Liver (tissue), 9 donors: Measurements from ENCODE around the gene LIPE. TPM values are rescaled to one million over a fixed set of nuclear protein-coding genes. Genes with fewer than 3 reads are reported as not detected.

Experiments
- DNase-seq: peaks from one replicate; pipeline ENCODE4 v3.0.0-alpha.2; 2017; ENCODE audit warnings: low spot score
- H3K27ac ChIP-seq, 2 donors: one replicate each; pipeline ENCODE4 v1.7.0; 2013; ENCODE audit warnings: inconsistent platforms in 2 of 2, low read length in 2 of 2, control low read depth in 1 of 2, low read depth in 1 of 2, mild to moderate bottlenecking in 1 of 2
- H3K27me3 ChIP-seq, 4 donors: one replicate each; pipeline versions ENCODE4 v1.6.1 to v1.7.0; 2013; ENCODE audit warnings: low read length in 3 of 4, inconsistent platforms in 1 of 4, mild to moderate bottlenecking in 1 of 4, moderate library complexity in 1 of 4; ENCODE audit not compliant: control insufficient read depth in 4 of 4, insufficient read depth in 4 of 4
- H3K36me3 ChIP-seq, 4 donors: one replicate each; pipeline versions ENCODE4 v1.6.1 to v1.7.0; 2013; ENCODE audit warnings: low read length in 3 of 4, mild to moderate bottlenecking in 3 of 4, low read depth in 1 of 4, moderate library complexity in 1 of 4; ENCODE audit not compliant: control insufficient read depth in 4 of 4, insufficient read depth in 3 of 4
- H3K4me1 ChIP-seq, 4 donors: one replicate each; pipeline versions ENCODE4 v1.6.1 to v1.7.0; 2013; ENCODE audit warnings: low read length in 3 of 4, mild to moderate bottlenecking in 3 of 4, moderate library complexity in 1 of 4; ENCODE audit not compliant: control insufficient read depth in 4 of 4, insufficient read depth in 4 of 4
- H3K4me3 ChIP-seq, 3 donors: one replicate each; pipeline versions ENCODE4 v1.6.1 to v1.7.0; 2013; ENCODE audit warnings: low read length in 3 of 3, control low read depth in 1 of 3, low read depth in 1 of 3, mild to moderate bottlenecking in 1 of 3
- H3K9ac ChIP-seq, 2 donors: one replicate each; pipeline ENCODE4 v1.7.0; 2013; ENCODE audit warnings: low read length in 2 of 2, mild to moderate bottlenecking in 2 of 2, moderate library complexity in 2 of 2, control low read depth in 1 of 2, low read depth in 1 of 2
- H3K9me3 ChIP-seq, 4 donors: one replicate each; pipeline versions ENCODE4 v1.6.1 to v1.7.0; 2013; ENCODE audit warnings: low read length in 3 of 4; ENCODE audit not compliant: control insufficient read depth in 4 of 4
- ATF3 ChIP-seq: IDR thresholded peaks from 2 replicates; pipeline ENCODE4 v1.6.1; 2016; ENCODE audit warnings: antibody characterized with exemption
- EGR1 ChIP-seq, 2 donors: IDR thresholded peaks; 2 replicates each; pipeline ENCODE4 v1.6.1; 2016 to 2018; ENCODE audit warnings: antibody characterized with exemption in 2 of 2, low read depth in 2 of 2
- FOXA1 ChIP-seq: IDR thresholded peaks from 2 replicates; pipeline ENCODE4 v1.6.1; 2016; ENCODE audit warnings: antibody characterized with exemption
- GABPA ChIP-seq, 2 donors: IDR thresholded peaks in 1 of 2; conservative IDR thresholded peaks in 1 of 2; 2 replicates each; pipeline ENCODE4 v1.6.1; 2016; ENCODE audit warnings: antibody characterized with exemption in 2 of 2, mild to moderate bottlenecking in 1 of 2, moderate library complexity in 1 of 2
- HNF4G ChIP-seq: IDR thresholded peaks from 2 replicates; pipeline ENCODE4 v1.6.1; 2016; ENCODE audit warnings: antibody characterized with exemption
- JUND ChIP-seq, 2 donors: IDR thresholded peaks; 2 replicates each; pipeline ENCODE4 v1.6.1; 2016; ENCODE audit warnings: antibody characterized with exemption in 2 of 2
- RAD21 ChIP-seq, 2 donors: IDR thresholded peaks; 2 replicates each; pipeline ENCODE4 v1.6.1; 2016; ENCODE audit warnings: antibody characterized with exemption in 2 of 2, mild to moderate bottlenecking in 2 of 2
- SP1 ChIP-seq: IDR thresholded peaks from 2 replicates; pipeline ENCODE4 v1.6.1; 2018; ENCODE audit warnings: antibody characterized with exemption, mild to moderate bottlenecking
- YY1 ChIP-seq: IDR thresholded peaks from 2 replicates; pipeline ENCODE4 v1.6.1; 2016; ENCODE audit warnings: antibody characterized with exemption, mild to moderate bottlenecking
- ZBTB33 ChIP-seq: IDR thresholded peaks from 2 replicates; pipeline ENCODE4 v1.6.1; 2016; ENCODE audit warnings: antibody characterized with exemption
- WGBS: extraction: QIAGEN DNeasy Blood & Tissue Kit; methylation state at CpG from one replicate; pipeline ENCODE4 v1.1.7; 2013; 5-methylcytosine and 5-hydroxymethylcytosine counted together
- polyA plus RNA-seq, 2 donors: library from polyadenylated mRNA; stranded (reverse) in 1 of 2; unstranded in 1 of 2; fragments of 200-250 nt in 1 of 2; fragments of >200 nt in 1 of 2; fragmentation: Nextera tagmentation in 1 of 2; extraction: Ambion mirVana in 1 of 2; gene quantifications; one replicate each; pipeline versions ENCODE4 v1.2.1 to v1.2.3, GENCODE V29; 2013 to 2015
- total RNA-seq, 2 donors: library from RNA; depleted of rRNA; stranded (reverse); fragments of >200 nt; gene quantifications; one replicate each; pipeline ENCODE4 v1.2.3, GENCODE V29; 2014
- TF ChIP-seq, protein P1 (sequence below): fragments of 150-350 bp; IDR thresholded peaks from 2 replicates; pipeline ENCODE4 v1.5.1; 2017; ENCODE audit warnings: improper control_type of control experiment, low read depth, low read length; ENCODE audit not compliant: missing input control
- TF ChIP-seq, protein P2 (sequence below): IDR thresholded peaks from 2 replicates; pipeline ENCODE4 v1.6.1; 2016; ENCODE audit warnings: antibody characterized with exemption
- TF ChIP-seq, protein P3 (sequence below): IDR thresholded peaks from 2 replicates; pipeline ENCODE4 v1.6.1; 2016; ENCODE audit warnings: antibody characterized with exemption, mild to moderate bottlenecking
- donor health status: healthy.
- donor health status: healthy.
- donor health status: healthy.
- donor health status: healthy.
- donor health status: healthy.

The LIPE gene
- total and polyA plus RNA-seq, 4 donors = 0.88 to 4.7 (median 1.5) TPM

GRCh38 chr19:42412661-42413076, 14.5 kb downstream of the LIPE start (continued):
- TF ChIP-seq, protein P1, sequence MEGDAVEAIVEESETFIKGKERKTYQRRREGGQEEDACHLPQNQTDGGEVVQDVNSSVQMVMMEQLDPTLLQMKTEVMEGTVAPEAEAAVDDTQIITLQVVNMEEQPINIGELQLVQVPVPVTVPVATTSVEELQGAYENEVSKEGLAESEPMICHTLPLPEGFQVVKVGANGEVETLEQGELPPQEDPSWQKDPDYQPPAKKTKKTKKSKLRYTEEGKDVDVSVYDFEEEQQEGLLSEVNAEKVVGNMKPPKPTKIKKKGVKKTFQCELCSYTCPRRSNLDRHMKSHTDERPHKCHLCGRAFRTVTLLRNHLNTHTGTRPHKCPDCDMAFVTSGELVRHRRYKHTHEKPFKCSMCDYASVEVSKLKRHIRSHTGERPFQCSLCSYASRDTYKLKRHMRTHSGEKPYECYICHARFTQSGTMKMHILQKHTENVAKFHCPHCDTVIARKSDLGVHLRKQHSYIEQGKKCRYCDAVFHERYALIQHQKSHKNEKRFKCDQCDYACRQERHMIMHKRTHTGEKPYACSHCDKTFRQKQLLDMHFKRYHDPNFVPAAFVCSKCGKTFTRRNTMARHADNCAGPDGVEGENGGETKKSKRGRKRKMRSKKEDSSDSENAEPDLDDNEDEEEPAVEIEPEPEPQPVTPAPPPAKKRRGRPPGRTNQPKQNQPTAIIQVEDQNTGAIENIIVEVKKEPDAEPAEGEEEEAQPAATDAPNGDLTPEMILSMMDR = no peak
- TF ChIP-seq JUND (IDR thresholded peaks at IDR 0.05) (no peak), FOXA1 (no peak)

GRCh38 chr19:42412227-42412626, 15.0 kb downstream of the LIPE start:
- Histone ChIP-seq H3K9ac (no peak overlapping the region), H3K36me3 (no peaks in the 10 kb centered on the region), H3K9me3 (no peaks in the 10 kb centered on the region), H3K27ac (no peak overlapping the region), H3K4me1 (peaks cover 7 to 11% (median 9%) of the 10 kb centered on the region in 4 donors), H3K4me3 (no peak overlapping the region), H3K27me3 (no peaks in the 10 kb centered on the region)
- 81% methylated on average over 7 of the region's 7 CpGs for WGBS
- no peak for DNase-seq
- TF ChIP-seq SP1 (no peak), JUND (IDR thresholded peaks at IDR 0.05) (no peak), FOXA1 (no peak), ZBTB33 (no peak), YY1 (no peak), ATF3 (no peak), RAD21 (IDR thresholded peaks at IDR 0.05) (no peak), GABPA (IDR thresholded peaks at IDR 0.05 in 1 of 2, conservative IDR thresholded peaks at IDR 0.05 in 1 of 2) (no peak), EGR1 (IDR thresholded peaks at IDR 0.05; ENCODE audit: low read depth in 2 of 2) (no peak), HNF4G (no peak)
- TF ChIP-seq, protein P1 = no peak
- TF ChIP-seq, protein P2, sequence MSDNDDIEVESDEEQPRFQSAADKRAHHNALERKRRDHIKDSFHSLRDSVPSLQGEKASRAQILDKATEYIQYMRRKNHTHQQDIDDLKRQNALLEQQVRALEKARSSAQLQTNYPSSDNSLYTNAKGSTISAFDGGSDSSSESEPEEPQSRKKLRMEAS = no peak
- TF ChIP-seq, protein P3, sequence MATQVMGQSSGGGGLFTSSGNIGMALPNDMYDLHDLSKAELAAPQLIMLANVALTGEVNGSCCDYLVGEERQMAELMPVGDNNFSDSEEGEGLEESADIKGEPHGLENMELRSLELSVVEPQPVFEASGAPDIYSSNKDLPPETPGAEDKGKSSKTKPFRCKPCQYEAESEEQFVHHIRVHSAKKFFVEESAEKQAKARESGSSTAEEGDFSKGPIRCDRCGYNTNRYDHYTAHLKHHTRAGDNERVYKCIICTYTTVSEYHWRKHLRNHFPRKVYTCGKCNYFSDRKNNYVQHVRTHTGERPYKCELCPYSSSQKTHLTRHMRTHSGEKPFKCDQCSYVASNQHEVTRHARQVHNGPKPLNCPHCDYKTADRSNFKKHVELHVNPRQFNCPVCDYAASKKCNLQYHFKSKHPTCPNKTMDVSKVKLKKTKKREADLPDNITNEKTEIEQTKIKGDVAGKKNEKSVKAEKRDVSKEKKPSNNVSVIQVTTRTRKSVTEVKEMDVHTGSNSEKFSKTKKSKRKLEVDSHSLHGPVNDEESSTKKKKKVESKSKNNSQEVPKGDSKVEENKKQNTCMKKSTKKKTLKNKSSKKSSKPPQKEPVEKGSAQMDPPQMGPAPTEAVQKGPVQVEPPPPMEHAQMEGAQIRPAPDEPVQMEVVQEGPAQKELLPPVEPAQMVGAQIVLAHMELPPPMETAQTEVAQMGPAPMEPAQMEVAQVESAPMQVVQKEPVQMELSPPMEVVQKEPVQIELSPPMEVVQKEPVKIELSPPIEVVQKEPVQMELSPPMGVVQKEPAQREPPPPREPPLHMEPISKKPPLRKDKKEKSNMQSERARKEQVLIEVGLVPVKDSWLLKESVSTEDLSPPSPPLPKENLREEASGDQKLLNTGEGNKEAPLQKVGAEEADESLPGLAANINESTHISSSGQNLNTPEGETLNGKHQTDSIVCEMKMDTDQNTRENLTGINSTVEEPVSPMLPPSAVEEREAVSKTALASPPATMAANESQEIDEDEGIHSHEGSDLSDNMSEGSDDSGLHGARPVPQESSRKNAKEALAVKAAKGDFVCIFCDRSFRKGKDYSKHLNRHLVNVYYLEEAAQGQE = no peak
